HEK293T (cell line): ENCODE data around the gene CYP24A1.

Experiments
- FOXK2 ChIP-seq: fragments of 450-650 bp; IDR thresholded peaks from 2 replicates; pipeline ENCODE4 v1.6.1; 2016; ENCODE audit warnings: mild to moderate bottlenecking
- HDGF ChIP-seq: fragments of 450-650 bp; IDR thresholded peaks from 2 replicates; pipeline ENCODE4 v1.6.1; 2017; ENCODE audit warnings: antibody characterized with exemption, borderline replicate concordance
- LEF1 ChIP-seq: fragments of 450-650 bp; IDR thresholded peaks from 2 replicates; pipeline ENCODE4 v1.6.1; 2017; ENCODE audit warnings: mild to moderate bottlenecking, borderline replicate concordance
- PKNOX1 ChIP-seq: fragments of 450-650 bp; IDR thresholded peaks from 2 replicates; pipeline ENCODE4 v1.6.1; 2016
- TARDBP ChIP-seq: fragments of 450-650 bp; IDR thresholded peaks from 2 replicates; pipeline ENCODE4 v1.6.1; 2016

GRCh38 chr20:54163402-54163801 lies 10.4 kb downstream of the CYP24A1 start:
- no peak for TF ChIP-seq HDGF
- TF ChIP-seq FOXK2 = no peak
- TF ChIP-seq PKNOX1 = no peak
- TF ChIP-seq TARDBP = no peak
- TF ChIP-seq LEF1 = no peak
